Esophagus muscularis mucosa (tissue), 4 donors: ENCODE results near the gene PDPR.
"Not testable (repeated sequence)": the region's sequence is repeated elsewhere in the genome, so short reads cannot be mapped to it uniquely, and the experiment has no call there.

Experiments used
- CTCF ChIP-seq, 3 experiments: fragments of 200-600 bp in 2 of 3; fragments of 450-650 bp in 1 of 3; sonication (generic) in 2 of 3; IDR thresholded peaks; one replicate each; pipeline ENCODE4 v1.5.1; 2017 to 2019; ENCODE audit warnings: antibody characterized with exemption in 3 of 3, mild to moderate bottlenecking in 2 of 3, moderate library complexity in 1 of 3
- EP300 ChIP-seq: sonication (generic); formaldehyde crosslinking; IDR thresholded peaks from one replicate; pipeline ENCODE4 v1.6.1; 2017; ENCODE audit warnings: antibody characterized with exemption
- POLR2A ChIP-seq: fragments of 450-650 bp; IDR thresholded peaks from one replicate; pipeline ENCODE4 v1.6.1; 2017; ENCODE audit warnings: antibody characterized with exemption, moderate library complexity, mild to moderate bottlenecking, low read depth
- POLR2AphosphoS5 ChIP-seq, 2 donors: sonication (generic); formaldehyde crosslinking; IDR thresholded peaks; one replicate each; pipeline ENCODE4 v1.6.1; 2017; ENCODE audit warnings: antibody characterized with exemption in 2 of 2

GRCh38 chr16:70154736-70155135 is 40.6 kb downstream of the PDPR start:
- TF ChIP-seq POLR2A; POLR2AphosphoS5 (IDR thresholded peaks at IDR 0.05); CTCF (IDR thresholded peaks at IDR 0.05); EP300: not testable (repeated sequence)
